Stomach (tissue), 4 donors: ENCODE results near the gene ABL1.

Experiments
- CTCF ChIP-seq, 7 experiments: fragments of 450-650 bp in 4 of 7; fragments of 200-600 bp in 3 of 7; sonication (generic) in 3 of 7; IDR thresholded peaks; one replicate each; pipeline ENCODE4 v1.5.1; 2016 to 2019; ENCODE audit warnings: antibody characterized with exemption in 7 of 7, control low read depth in 2 of 7, mild to moderate bottlenecking in 1 of 7
- POLR2A ChIP-seq, 4 donors: fragments of 450-650 bp; IDR thresholded peaks; one replicate each; pipeline ENCODE4 v1.6.1; 2016; ENCODE audit warnings: antibody characterized with exemption in 4 of 4, control low read depth in 2 of 4, mild to moderate bottlenecking in 1 of 4, moderate library complexity in 1 of 4

DNA sequence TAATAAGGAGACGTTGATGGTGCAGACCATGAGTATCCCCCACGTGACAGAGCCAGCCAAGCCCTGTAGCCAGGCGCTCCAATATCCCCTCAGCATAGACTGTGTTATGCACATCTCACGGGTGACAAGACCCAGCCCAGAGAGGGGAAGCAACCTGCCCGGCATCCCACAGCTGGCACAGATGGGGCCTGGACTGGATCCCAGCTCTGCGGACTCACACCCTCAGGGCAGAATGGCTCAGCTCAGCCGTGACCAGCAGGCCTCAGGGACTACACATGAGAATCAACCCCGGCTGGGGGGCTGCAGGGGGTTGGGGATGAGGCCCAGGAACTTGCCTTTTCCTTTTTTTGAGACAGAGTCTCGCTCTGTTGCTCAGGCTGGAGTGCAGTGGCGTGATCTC lies 92.3 kb downstream of the ABL1 start:
- TF ChIP-seq POLR2A (IDR thresholded peaks at IDR 0.05) (no peak), CTCF (IDR thresholded peaks at IDR 0.05) (no peak)
